ENCODE measurements around the gene CAPN7.

The CAPN7 gene

DNA sequence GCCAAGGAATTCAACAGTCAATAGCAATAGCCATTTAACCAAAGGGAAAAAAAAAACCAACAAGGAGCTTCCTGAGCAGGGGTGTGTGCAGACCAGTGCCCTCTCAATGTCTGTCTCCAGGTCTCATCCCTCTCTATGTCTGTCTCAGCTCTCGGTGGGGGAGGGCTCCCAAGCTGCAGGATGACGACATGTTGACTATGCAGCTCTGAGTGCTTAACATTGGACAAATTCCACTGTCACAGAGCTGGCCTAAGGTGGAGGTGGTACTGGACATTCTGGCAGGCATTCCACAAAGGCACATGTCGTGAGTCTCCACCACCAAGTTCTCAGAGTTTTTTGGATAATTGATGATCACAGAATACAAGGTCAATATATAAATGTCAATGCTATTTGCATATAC lies 2.0 kb upstream of the CAPN7 start:
- no peak for FAIRE-seq

DNA sequence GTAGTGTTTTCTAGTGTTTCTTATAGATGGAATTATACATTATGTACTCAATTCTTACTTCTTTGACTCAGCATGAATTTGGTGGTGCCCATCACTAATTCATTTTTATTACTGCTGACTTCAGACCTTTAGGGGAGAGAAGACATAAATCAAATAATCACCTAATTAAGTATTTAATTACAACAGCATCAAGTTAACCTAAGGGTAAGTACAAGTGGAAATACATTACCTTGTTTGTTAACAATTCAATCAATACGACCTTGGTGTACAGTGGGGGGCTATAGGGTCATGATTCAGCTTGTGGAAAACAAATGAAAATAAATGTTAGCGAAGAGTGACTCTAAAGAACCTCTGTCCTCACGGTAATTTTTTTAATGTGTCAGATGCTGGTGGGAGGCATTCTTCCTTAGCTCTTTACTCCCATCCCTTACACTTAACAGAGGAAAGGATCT lies 538 bp upstream of the CAPN7 start:
- no peak for FAIRE-seq

DNA sequence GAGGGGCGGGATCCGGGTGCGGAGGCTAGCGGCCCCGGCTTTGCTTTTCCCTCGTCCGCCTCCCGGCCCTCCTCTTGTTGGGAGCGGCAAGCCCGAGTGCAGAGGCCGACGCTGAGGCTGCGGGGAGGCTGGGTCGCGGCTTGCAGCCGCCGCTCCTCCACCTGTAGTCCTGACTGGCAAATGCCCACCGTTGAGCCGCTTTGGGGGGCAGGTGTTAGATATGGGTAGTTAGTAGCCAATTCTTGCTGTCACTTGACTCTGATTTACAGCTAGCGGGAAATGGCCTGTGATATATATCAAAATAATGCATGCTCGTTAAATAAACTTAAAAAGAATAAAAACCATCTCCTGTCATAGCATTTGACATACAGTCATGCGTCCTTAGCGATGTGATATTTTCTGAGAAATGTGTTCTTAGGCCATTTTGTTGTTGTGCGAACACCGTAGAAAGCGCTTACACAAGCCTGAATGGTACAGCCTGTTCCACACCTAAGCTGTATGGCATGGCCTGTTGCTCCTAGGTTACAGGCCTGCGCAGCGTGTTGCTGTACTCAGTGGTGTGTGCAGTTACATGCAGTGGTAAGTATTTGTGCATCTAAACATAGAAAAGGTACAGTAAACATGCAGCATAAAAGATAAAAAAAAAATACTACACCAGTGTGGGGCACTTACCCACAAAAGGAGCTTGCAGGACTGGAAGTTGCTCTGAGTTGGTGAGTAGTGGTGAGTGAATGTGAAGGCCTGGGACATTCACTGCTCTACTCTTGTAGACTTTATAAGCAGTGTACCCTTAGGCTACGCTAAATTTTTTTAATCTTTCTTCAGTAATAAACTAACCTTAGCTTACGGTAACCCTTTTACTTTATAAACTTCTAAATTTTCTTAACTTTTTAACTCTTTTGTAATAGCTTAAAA lies 873 bp downstream of the CAPN7 start:
- FAIRE-seq, result no peak

DNA sequence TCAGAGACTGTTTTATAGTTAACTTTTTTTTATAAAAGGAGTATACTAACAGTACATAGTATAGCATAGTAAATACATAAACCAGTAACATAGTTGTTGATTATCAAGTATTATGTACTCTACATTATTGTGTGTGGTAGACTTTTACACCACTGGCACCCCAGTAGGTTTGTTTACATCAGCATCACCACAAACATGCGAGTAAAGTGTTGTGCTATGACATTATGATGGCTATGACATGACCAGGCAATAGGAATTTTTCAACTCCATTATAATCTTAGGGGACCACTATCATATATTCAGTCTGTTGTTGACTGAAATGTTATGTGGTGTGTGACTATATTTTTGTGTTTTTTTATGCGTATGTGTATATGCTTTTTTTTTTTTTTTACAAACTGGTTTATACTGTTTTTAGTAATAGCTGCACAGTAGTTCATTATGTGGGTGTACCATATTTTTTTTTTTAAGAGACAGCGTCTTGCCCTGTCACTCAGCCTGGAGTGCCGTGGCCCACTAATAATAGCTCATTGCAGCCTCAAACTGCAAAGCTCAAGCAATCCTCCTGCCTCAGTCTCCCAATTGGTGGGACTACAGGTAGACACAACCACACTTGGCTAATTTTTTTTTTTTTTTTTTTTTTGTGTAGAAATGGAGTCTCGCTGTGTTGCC lies 1.9 kb downstream of the CAPN7 start:
- no peak for FAIRE-seq

DNA sequence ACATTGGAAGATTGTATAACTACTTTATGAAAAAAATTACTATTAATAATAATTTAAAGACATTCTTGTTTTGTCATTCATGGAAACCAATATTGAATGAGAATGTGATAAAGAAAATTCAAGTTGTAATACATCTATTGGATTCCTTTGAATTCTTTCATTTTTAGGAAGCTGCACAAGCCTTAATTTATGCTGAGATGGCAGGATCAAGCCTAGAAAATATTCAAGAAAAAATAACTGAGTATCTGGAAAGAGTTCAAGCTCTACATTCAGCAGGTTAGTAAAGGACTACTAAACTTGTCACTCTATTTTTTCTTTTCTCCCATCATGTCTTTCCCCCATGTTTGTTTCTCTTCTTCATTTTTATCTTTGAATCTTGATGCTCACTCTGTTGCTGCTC lies 5.9 kb downstream of the CAPN7 start:
- no peak for FAIRE-seq

DNA sequence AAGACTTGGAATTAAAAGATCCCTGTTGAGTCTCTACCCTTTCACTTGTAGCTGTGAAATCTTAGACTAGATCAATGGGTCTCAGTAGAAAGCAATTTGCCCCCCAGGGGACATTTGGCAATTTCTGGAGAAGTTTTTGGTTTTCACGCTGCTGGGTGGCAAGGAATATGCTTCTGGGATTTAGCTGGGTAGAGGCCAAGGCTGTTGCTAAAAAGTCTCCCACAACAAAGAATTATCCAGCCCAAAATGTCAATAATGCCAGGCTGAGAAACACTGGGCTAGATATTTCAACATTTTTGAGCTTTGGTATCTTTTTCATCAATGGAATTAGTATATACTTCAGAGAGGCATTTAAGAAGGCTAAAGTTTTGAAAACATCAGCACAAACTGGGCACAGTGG lies 8.7 kb downstream of the CAPN7 start:
- FAIRE-seq, result no peak

DNA sequence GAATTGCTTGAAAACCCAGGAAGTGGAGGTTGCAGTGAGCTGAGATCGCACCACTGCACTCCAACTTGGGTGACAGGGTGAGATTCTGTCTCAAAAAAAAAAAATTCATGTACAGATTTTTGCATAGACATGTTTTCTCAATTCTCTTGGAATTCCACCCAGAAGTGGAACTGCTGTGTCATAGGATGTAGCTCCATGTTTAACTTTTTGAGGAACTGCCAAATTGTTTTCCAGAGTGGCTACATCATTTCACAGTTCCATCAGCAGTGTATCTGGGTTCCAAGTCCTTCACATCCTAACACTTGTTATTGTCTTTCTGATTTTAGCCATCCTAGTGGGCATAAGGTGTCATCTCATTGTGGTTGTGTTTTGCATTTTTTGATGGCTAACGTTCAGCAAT lies 9.9 kb downstream of the CAPN7 start:
- FAIRE-seq, result no peak

DNA sequence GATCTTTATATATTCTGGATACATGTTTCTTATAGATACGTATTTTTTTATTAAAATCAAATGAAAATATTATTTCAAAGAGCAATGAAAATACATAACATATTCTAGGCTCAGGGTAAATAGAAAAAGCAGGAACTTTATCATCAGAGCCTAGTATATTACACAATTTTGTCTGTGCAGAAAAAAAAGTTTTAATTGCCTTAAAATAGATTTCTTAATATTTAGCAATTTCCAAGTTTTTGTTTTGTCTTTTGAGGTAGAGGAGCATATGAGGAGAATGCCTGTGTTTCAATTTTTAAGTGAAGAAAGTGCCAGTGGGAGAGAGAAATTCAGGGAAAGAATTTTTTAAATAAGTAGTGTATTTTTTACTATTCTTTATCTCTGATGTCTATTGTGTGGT lies 10.5 kb downstream of the CAPN7 start:
- no peak for FAIRE-seq

DNA sequence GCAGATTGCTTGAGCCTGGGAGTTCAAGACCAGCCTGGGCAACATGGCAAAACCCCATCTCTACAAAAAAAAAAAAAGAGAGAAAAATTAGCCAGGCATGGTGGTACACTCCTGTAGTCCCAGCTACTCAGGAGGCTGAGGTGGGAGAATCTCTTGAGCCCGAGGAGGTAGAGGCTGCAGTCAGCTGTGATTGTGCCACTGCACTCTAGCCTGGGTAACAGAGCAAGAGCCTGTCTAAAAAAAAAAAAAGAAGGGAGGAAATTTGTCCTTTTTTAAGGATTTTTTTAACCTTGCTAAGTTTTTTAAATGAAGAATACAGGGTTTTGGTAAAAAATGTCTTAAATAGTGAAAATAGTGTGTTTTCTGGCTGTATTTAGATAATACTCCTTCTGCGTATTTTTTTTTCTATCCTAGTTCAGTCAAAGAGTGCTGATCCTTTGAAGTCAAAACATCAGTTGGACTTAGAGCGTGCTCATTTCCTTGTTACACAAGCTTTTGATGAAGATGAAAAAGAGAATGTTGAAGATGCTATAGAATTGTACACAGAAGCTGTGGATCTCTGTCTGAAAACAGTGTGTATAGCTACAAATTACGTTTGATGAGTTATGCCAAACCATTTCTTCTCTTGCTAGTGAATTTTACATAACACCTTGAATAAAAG lies 11.1 kb downstream of the CAPN7 start:
- FAIRE-seq, result no peak

DNA sequence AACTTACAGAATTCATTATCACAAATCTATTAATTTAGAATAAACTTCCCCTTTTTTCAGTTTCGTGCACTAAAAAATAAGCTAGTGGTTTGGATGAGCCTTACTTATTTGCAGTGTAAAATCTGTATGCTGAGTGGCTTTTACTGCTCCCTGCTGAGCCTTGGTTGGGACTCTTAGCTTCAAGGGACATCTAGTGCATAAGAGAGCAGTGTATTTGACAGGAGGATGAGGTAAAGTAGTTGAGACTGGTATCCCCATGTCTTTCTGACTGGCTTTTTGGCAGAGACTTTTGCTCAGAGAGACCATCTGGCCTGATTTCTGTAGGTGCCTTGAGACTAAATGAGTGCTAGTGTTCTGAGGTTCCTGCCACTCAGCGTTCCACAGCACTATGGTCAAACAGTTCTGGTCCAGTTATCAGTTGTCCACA lies 11.8 kb downstream of the CAPN7 start:
- FAIRE-seq, result no peak

DNA sequence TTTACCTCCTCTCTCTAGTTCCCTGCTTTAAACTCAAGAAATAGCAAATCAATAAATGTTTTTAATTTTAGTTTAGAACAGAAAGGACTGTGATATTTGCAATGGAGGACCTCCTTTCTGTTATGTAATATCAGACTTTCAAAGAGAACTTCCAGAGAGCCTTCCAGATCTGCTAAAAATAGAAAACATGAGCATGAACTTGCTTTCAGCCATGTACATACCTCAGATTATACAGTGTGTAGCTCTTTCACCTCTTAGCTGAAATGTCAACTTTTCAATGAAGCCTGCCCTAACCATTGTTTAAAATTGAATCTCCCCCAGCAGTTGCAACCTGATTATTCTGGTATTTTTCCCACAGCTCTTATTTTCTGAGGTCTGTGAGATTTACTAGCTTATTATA lies 12.6 kb downstream of the CAPN7 start:
- FAIRE-seq, result no peak

DNA sequence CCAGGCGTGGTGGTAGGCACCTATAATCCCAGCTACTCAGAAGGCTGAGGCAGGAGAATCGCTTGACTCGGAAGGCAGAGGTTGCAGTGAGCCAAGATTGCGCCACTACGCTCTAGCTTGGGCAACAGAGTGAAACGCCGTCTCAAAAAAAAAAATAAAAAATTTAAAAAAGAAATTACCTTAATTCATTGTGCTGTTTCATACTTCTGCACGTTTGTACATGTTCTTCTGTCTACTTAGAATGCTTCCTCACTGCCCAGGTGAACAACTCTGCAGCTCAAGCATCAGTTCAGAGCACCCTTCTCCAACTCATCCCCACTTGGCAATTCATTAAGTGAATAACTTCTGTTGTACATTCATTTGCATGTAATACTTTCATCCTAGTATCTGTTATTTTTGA lies 14.0 kb downstream of the CAPN7 start:
- FAIRE-seq, result no peak

DNA sequence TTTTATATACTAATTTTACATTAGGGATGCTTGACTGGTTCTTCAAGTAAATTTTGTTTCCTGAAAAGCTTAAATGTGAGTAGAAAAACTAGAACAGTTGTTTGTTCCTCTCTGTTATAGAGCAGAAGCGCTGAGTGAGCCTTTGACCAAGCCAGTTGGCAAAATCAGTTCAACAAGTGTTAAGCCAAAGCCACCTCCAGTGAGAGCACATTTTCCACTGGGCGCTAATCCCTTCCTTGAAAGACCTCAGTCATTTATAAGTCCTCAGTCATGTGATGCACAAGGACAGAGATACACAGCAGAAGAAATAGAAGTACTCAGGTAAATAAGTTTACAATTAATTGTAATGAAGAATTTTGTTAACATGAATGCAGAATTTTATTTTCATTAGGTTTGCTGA lies 14.6 kb downstream of the CAPN7 start:
- no peak for FAIRE-seq

DNA sequence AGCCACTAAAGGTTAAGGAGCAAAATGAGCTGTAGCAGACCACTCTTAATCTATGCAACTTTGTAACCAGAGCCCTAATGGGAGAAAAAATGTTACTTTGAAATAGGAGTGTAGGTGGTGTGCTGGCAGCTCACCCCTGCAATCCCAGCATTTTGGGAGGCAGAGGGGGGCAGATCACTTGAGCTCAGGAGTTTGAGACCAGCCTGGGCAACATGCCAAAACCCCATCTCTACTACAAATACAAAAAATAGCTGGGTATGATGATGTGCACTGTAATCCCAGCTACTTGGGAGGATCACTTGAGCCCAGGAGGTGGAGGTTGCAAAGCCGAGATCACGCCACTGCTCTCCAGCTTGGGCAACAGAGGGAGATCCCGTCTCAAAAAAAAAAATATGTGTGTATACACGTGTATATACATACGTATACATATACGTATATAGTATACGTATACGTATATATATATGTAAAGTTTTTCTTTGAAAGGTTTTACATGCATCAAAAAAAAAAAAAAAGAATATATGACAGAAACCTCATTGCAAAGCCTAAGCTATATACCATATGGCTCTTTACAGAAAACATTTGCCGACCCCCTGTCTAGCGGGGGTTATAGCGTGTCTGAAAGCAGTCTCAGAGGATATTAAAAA lies 15.7 kb downstream of the CAPN7 start:
- no peak for FAIRE-seq

DNA sequence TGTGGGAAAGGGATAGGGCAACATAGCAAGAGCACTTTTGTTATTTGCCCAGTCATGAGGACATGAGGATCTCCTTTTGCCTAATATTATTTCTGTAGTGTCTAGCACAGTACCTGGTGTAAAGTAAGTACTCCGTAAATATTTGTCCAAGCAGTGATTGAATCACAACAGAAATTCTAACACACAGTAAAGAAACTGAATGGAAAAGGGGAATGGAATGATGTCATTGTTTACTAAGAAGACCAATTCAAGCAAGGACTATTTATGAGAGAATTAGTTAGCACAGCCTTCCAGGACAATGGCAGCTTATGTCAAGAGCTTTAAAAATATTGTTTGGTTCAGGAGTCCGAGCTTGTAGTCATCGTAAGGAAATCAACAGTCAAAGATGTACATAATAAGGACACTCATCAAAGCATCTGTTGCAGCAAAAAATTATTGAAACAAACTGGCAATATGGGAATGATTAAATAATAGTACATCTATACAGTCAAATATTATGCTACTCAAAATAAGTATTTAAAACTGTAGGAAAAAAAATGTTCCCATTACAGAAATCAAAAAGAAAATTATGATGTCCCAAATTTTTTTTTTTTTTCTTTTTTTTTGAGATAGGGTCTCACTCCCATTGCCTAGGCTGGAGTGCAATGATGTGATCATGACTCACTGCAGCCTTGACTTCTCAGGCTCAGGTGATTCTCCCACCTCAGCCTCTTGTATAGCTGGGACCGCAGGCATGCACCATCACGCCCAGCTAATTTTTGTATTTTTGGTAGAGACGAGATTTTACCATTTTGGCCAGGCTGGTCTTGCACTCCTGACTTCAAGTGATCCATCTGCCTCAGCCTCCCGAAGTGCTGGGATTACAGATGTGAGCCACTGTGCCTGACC lies 17.9 kb downstream of the CAPN7 start:
- FAIRE-seq, result no peak

DNA sequence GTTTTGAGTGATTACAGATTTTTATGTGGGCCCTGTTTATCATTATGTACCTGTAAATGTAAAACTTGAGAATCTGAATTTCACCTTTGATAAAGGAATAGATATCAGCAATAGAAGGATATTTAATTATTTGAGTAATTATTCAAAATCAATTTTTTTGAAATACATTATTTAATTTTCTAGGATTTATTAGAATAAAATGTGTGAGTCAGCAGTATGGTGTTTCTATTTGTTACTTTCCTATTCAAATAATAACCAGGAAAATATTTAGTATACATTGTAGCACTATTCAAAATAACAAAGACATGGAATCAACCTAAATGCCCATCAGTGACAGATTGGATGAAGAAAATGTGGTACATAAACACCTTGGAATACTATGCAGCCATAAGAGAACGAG lies 22.1 kb downstream of the CAPN7 start:
- no peak for FAIRE-seq

DNA sequence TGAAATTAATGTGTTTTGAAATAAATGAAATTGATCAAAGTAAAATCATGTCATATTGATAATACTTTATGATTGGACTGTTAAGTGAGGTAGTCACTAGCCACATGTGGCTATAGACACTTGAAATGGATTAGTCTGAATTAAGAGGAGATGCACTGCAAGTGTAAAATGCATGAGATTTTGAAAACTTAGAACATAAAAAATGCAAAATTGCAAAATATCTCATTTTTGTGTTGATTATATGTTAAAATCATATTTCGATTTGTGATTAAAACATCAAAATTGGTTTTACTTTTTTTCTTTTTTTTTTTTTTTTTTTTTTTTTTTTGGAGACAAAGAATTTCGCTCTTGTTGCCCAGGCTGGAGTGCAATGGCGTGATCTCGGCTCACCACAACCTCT lies 23.2 kb downstream of the CAPN7 start:
- FAIRE-seq, result no peak

DNA sequence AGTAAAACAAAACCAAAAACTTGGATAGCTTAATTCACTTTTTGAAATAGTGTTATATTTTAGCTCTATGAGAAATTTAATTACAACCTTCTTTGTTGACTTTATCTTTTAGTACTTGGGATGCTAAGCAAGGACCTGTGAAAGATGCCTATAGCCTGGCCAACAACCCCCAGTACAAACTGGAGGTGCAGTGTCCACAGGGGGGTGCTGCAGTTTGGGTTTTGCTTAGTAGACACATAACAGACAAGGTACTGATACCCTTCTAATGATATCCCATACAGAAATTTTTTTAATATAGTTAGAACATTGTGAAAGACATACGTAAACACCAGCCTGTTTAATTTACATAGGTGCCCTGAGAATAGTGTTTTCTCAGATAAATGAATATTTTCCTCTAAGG lies 35.3 kb downstream of the CAPN7 start:
- no peak for FAIRE-seq

DNA sequence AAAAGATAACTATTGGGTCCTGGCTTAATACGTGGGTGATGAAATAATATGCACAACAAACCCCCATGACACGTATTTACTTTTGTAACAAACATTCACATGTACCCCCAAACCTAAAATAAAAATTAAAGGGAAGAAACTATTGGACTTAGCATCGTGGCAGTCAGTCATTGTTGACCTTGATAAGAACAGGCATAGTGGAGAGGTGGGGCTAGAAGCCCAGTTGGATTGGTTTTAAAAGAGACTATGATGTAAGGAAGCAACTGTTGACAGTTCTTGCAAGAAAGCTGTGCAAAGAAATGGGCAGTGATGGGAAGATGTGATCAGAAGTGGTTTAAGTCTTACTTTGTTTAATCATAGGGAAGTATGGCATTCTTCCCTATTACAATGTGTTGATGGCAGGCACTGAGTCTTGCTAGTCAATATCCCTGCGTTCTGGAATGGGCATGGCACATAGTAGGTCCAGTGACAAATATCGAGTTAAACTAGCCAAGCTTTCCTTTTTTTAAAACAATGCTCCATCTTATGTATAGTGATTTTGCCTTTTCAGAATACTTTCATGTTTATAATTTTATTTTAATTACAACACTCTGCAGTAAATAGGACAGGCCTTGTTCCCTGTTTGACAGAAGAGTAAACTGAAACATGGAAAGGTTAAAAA lies 37.9 kb downstream of the CAPN7 start:
- no peak for FAIRE-seq

DNA sequence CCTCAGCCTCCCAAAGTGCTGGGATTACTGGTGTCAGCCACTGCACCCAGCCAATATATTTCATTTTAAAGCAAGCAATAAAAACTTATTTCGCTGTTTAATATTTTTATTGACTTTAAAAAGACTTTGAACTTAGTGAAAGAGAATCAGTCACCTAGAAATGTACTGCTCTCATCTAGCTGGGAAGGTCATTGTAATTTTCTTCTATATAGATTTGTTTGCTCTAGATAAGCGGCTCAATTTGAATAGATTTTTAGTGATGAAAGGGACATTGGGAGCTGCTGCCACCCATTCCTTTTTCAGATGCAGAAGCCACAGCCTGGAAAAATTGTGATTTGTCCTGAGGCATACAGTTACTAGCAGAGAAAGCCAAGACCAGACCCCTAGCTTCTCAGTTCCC lies 40.1 kb downstream of the CAPN7 start:
- FAIRE-seq, result no peak

DNA sequence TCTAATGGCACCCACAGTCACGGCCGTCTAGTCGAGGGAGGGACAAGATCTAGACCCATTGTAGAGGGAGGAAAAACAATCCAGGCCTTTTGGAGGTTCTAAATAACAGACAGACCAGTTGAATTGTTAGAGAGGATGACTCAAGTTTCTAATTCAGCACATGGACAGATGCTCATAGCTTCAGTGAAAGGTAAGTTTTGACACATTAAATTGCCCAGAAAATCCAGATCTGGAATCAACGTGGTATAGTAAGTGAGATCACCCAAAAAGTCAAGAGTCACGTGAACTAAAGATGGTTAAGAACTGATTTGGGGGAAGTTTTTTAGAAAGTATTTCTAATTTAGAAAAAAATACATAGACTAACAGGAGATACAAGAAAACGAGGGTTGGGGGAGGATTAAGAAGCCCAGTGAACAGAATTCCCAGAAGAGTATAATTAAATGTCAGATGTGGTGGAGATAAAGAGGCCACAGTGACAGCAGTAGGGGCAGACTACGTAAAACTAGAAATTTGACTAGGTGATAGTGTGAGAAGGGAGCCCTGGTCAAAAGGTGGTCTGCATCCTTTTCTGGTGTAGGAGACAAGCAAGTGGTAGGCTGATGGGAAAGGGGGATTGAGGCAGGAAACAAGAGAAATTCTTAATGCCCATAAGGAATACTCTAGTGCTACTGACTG lies 47.1 kb downstream of the CAPN7 start:
- no peak for FAIRE-seq

Data from endometrium (tissue), 2 donors.